Measurements from ENCODE around the gene FTO. TPM values are rescaled to one million over a fixed set of nuclear protein-coding genes. Genes with fewer than 3 reads are reported as not detected.

Gene FTO
- total RNA-seq, 2 donors from 2014 or later = 47.5 to 50.4 TPM

DNA sequence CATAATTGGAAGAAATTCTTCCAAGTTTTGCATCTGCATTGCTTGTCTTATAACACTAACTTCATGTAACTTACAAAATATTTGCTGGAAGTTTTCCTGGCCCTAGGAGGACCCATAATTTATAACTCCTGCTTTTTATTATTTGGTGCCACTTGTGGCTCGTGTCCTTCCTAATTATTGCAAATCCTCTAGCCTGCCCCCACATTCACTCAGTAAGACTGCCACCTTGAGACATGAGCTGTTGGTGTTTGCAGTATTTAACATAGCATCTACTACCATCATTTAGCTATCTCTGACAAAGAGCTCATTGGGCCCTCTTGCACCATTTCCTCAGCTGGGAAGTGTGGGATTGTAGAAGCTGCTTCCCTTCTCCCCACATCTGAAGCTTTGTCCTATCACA lies 49.5 kb downstream of the FTO start:
- TF ChIP-seq, protein P1, sequence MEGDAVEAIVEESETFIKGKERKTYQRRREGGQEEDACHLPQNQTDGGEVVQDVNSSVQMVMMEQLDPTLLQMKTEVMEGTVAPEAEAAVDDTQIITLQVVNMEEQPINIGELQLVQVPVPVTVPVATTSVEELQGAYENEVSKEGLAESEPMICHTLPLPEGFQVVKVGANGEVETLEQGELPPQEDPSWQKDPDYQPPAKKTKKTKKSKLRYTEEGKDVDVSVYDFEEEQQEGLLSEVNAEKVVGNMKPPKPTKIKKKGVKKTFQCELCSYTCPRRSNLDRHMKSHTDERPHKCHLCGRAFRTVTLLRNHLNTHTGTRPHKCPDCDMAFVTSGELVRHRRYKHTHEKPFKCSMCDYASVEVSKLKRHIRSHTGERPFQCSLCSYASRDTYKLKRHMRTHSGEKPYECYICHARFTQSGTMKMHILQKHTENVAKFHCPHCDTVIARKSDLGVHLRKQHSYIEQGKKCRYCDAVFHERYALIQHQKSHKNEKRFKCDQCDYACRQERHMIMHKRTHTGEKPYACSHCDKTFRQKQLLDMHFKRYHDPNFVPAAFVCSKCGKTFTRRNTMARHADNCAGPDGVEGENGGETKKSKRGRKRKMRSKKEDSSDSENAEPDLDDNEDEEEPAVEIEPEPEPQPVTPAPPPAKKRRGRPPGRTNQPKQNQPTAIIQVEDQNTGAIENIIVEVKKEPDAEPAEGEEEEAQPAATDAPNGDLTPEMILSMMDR (IDR thresholded peaks at IDR 0.05) = no peak
- no peak for TF ChIP-seq POLR2A (IDR thresholded peaks at IDR 0.05)

DNA sequence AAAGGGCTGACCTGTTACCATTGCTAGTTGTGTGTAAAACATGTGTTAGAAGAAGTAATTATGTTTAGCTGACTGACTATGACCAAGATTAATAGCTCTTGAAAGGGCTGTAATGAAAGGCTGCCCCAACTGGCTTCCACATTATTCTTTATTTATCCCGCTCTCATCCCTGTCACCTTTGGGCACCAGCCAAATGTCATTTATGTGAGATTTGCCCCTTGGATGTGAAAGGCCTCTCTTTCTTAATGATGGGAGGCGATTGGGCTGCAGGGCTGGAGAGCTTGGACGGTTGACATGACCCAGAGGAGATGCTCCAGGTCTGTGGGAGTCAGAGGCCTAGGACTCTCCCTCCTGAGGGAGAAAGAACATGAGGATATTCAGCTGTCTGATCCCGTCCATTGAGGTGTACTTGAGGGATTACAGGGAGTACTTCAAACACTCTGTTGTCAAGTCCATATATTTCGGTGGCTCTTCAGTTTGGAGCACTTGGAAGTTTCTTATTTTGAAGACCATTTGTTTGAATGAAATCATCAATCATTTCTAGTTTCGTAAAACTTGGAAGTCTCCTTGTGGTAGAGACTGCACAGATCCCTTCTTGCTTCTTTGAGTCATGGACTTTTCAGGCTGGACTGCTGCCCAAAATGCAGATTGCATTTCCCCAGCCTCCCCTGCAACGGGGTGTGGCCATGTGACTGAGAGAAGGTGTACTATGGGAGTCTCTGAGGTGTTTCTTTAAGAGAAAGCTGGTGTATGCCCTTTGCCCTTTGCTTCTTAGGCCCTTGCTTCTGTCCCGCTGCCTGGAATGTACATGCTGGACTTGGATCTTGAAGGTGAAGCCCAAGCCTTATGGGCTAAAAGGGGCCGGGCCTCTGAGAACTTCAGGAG lies 51.3 kb downstream of the FTO start:
- ATAC-seq (peak; percentile 72), DNase-seq (peak; percentile 70 to 82 (median 75))
- Histone ChIP-seq H3K27ac (peak overlapping the region; percentile 8 to 73 (median 56)), H3K9me3 (no peaks in the 10 kb centered on the region), H3K36me3 (replicated peaks in 1 of 2; ENCODE audit: insufficient read depth in 1 of 2, low read depth in 2 of 2) (no peaks in the 10 kb centered on the region), H3K4me1 (peaks cover 48% of the 10 kb centered on the region), H3K27me3 (no peaks in the 10 kb centered on the region), H3K4me3 (no peak overlapping the region)
- intact Hi-C loops (cut with DNase I) = no loop called here
- WGBS, 2 donors = 60 to 64% methylated on average over 9 of the region's 9 CpGs
- no peak for TF ChIP-seq POLR2A (IDR thresholded peaks at IDR 0.05)
- TF ChIP-seq, protein P1 (IDR thresholded peaks at IDR 0.05) = no peak

More for the DNA sequence above, 49.5 kb downstream of the FTO start:
- 47 to 72% methylated on average over 1 of the region's 1 CpG for WGBS, 2 donors
- H3K36me3 ChIP-seq (replicated peaks in 1 of 2; ENCODE audit: insufficient read depth in 1 of 2, low read depth in 2 of 2) = no peaks in the 10 kb centered on the region
- no peak overlapping the region for H3K27ac ChIP-seq
- peaks cover 48% of the 10 kb centered on the region for H3K4me1 ChIP-seq
- no peak overlapping the region for H3K4me3 ChIP-seq
- ATAC-seq (no peak), DNase-seq (no peak)
- H3K27me3 ChIP-seq = no peaks in the 10 kb centered on the region
- no peaks in the 10 kb centered on the region for H3K9me3 ChIP-seq
- intact Hi-C loops (cut with DNase I) = no loop called here

DNA sequence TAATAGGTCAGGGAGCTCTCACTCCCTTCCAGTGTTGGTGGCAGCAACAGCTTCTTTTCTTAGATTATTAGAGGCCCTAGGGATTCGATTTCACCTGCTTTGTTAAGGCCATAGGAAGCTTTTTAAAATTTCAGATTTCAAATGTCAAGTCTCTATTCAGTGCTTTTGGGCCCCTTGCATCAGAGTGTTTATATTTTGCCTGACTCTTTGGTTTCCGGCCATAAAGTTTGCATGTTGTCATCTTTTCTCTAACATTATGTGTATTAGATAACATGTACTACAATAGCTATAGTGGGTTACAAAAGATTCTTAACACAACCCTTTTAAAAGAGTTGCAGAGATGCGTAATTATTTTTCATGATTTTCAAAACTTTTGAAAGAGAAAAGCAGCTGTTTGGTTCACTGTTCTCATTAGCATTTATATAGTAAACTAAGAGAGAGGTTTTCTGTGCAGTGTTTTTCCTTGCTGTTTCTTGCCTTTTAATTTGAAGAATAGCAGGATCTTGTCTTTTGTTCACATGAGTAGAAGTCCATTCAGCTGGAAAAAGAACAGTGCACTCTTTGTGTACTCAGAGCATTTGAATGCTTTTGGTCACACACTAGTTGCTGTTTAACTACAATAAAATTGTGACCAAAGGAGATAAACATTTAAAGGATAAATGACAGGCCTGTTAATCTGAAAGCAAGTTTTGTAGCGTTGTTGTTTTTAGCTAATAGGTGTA lies 52.5 kb downstream of the FTO start:
- no peak for DNase-seq
- H3K9me3 ChIP-seq = no peaks in the 10 kb centered on the region
- peak; percentile 71 for ATAC-seq
- H3K36me3 ChIP-seq (replicated peaks in 1 of 2; ENCODE audit: insufficient read depth in 1 of 2, low read depth in 2 of 2) = no peaks in the 10 kb centered on the region
- H3K27me3 ChIP-seq = no peaks in the 10 kb centered on the region
- intact Hi-C loops (cut with DNase I) = no loop called here
- 23 to 27% methylated on average over 4 of the region's 4 CpGs for WGBS, 2 donors
- TF ChIP-seq, protein P1 (IDR thresholded peaks at IDR 0.05) = no peak
- no peak for TF ChIP-seq POLR2A (IDR thresholded peaks at IDR 0.05)
- peaks cover 53% of the 10 kb centered on the region for H3K4me1 ChIP-seq
- peak overlapping the region in 3 of 4 donors; percentile 46 to 73 (median 67) for H3K27ac ChIP-seq
- no peak overlapping the region for H3K4me3 ChIP-seq

DNA sequence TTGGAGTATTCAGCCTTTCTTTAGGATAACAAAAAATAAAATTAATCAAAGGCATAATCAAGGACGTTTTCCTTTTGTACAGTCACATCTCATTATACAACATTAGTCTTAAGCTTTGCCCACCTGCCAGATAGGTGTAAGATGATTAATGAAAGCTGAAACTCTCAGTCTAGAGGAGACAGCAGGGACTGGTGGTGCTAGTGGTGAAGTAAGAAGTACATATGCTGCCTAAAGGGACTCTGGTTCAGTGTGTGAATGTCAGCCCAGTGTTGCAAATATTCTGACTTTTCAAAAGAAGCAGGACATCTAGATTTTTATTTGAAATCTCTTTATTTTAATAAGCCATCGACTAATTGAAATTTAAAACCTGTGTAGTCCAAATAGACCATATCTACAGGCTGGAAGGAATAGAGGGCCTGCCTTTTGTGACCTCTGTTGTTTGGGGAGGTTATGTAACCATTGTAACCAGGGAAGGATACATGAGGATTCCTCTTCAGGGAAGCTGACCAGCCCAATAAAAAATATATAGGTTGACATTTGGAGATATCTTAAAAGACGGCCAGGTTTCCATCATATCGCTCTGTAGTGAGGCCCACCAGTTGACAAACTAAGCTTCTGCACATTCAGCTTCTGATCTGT lies 54.1 kb downstream of the FTO start:
- TF ChIP-seq POLR2A (IDR thresholded peaks at IDR 0.05) = no peak
- TF ChIP-seq, protein P1 (IDR thresholded peaks at IDR 0.05) = no peak
- ATAC-seq (no peak), DNase-seq (no peak)
- Histone ChIP-seq H3K27me3 (no peaks in the 10 kb centered on the region), H3K36me3 (replicated peaks in 1 of 2; ENCODE audit: insufficient read depth in 1 of 2, low read depth in 2 of 2) (no peaks in the 10 kb centered on the region), H3K4me3 (no peak overlapping the region), H3K9me3 (no peaks in the 10 kb centered on the region), H3K27ac (peak overlapping the region in 3 of 4 donors; percentile 14 to 67 (median 38)), H3K4me1 (peaks cover 64% of the 10 kb centered on the region)
- intact Hi-C loops (cut with DNase I) = no loop called here
- WGBS, 2 donors = 36 to 53% methylated on average over 4 of the region's 4 CpGs
